ENCODE data around the gene CD101.

Gene CD101

GRCh38 chr1:117044217-117044616 is 42.7 kb downstream of the CD101 start:
- Mint-ChIP-seq H3K4me3 (no peak overlapping the region), H3K27ac (no peak overlapping the region), H3K27me3 (no peaks in the 10 kb centered on the region), H3K36me3 (ENCODE audit: low read depth) (peaks cover 7% of the 10 kb centered on the region), H3K9me3 (no peaks in the 10 kb centered on the region), H3K4me1 (ENCODE audit: low read depth) (peaks cover 17% of the 10 kb centered on the region)

- Mint-ChIP-seq H3K9me3 (no peaks in the 10 kb centered on the region), H3K36me3 (ENCODE audit: low read depth) (peaks cover 14% of the 10 kb centered on the region), H3K4me3 (no peak overlapping the region), H3K27ac (no peak overlapping the region), H3K4me1 (ENCODE audit: low read depth) (peaks cover 30% of the 10 kb centered on the region), H3K27me3 (no peaks in the 10 kb centered on the region)
Observed at GRCh38 chr1:117045644-117046043, 44.1 kb downstream of the CD101 start.

DNA sequence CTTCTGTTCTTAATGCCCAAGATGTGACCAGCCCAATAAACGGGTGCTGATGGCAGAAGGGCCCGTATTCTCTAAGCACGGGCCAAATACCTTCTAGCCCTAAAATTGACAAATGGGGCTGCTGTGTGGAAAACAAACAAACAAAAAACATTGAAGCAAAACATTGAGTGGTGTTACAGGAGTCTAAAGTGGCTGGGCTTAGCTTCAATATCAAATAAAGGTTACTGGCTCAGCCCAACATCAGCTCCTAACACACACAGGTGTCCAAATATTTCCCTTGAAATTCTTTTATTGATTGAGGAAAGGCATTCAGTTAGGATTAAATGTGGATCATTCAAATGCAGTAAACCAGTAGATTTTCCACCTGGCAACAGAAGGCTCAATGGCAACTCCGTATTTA is 45.2 kb downstream of the CD101 start:
- Mint-ChIP-seq H3K27me3 (no peaks in the 10 kb centered on the region), H3K36me3 (ENCODE audit: low read depth) (peaks cover 14% of the 10 kb centered on the region), H3K9me3 (no peaks in the 10 kb centered on the region), H3K4me1 (ENCODE audit: low read depth) (peaks cover 41% of the 10 kb centered on the region), H3K4me3 (no peak overlapping the region), H3K27ac (no peak overlapping the region)

DNA sequence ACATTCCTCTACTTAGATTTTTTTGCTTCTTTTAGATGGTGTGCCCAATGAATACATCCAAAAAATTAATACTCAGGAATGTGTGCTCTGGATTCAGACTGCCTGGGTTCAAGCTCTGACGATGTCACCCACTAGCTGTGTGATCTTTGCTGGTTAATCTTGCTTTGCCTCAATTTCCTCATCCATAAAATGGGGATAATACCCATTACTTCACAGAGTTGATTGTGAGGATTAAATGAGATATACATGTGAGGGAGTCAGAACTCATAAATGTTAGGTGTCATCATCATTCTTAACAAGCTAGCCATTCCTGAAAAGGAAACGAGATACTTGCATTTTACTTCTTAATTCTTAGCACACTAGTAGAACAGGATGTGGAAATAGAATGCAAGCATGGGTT is 45.7 kb downstream of the CD101 start:
- Mint-ChIP-seq H3K4me3 (no peak overlapping the region), H3K27me3 (no peaks in the 10 kb centered on the region), H3K4me1 (ENCODE audit: low read depth) (peaks cover 46% of the 10 kb centered on the region), H3K9me3 (no peaks in the 10 kb centered on the region), H3K36me3 (ENCODE audit: low read depth) (peaks cover 14% of the 10 kb centered on the region), H3K27ac (no peak overlapping the region)

GRCh38 chr1:117049857-117050256 is 48.3 kb downstream of the CD101 start:
- Mint-ChIP-seq H3K27ac (peak overlapping the region; percentile 78), H3K4me3 (no peak overlapping the region), H3K27me3 (no peaks in the 10 kb centered on the region), H3K9me3 (no peaks in the 10 kb centered on the region), H3K36me3 (ENCODE audit: low read depth) (peaks cover 19% of the 10 kb centered on the region), H3K4me1 (ENCODE audit: low read depth) (peaks cover 56% of the 10 kb centered on the region)

DNA sequence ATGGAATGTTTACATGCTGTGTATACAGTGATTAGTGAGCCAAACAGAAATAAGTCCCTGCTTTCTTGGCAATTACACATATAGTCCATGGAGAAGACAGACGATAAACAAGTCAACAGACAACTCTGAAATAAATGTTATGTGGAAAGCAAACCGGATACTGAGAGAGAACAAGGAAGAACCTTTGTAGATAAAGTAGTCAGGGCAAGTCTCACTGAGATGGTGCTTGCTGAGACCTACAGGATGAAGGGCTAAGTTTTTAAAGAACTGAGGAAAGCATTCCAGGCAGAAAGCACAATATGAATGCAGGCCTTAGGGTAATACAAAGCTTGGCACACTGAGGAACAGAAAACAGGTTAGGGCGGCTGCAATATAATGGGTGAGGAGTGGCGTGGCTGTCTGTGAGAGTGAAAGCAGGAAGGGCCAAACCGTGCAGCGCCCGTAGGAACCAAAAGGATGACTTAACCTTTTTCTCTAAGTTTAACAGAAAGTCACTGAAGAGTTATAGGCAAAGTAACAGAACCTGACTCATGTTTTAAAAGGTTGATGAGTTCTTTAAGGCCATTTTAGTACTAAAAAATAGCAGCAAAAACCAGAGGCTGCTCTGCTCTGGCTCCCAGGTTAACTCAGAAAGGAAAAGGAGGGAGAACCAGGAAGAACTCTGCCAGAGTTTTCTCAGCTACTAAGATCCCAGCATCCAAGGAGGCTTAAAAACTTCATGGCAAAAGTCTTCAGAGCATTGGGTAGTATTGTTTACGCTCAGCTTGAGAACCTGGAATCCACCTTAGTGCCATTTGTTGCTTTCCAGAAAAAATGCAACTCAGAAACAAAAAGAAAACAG is 49.9 kb downstream of the CD101 start:
- Mint-ChIP-seq H3K4me1 (ENCODE audit: low read depth) (peaks cover 62% of the 10 kb centered on the region), H3K9me3 (no peaks in the 10 kb centered on the region), H3K27ac (peak overlapping the region; percentile 68), H3K27me3 (no peaks in the 10 kb centered on the region), H3K4me3 (peak overlapping the region; percentile 67), H3K36me3 (ENCODE audit: low read depth) (peaks cover 19% of the 10 kb centered on the region)

DNA sequence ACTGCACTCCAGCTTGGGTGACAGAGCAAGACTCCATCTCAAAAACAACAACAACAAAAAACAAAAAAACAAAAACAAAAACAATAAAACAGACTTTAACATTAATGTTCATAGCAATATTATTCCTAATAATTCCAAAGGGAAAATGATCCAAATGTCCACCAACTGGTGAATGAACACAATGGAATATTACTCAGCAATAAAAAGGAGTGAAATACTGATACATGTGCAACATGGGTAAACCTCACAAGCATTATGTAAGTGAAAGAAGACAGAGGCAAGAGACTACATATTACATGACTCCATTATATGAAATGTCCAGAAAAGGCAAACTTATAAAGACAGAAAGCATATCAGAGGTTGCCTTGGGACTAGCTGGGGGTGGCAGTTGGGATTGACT is 52.5 kb downstream of the CD101 start:
- H3K9me3 Mint-ChIP-seq = no peaks in the 10 kb centered on the region
- no peak overlapping the region for H3K4me3 Mint-ChIP-seq
- no peaks in the 10 kb centered on the region for H3K27me3 Mint-ChIP-seq
- H3K4me1 Mint-ChIP-seq (ENCODE audit: low read depth) = peaks cover 62% of the 10 kb centered on the region
- peaks cover 13% of the 10 kb centered on the region for H3K36me3 Mint-ChIP-seq (ENCODE audit: low read depth)
- H3K27ac Mint-ChIP-seq = no peak overlapping the region

GRCh38 chr1:117058810-117059209 is 57.2 kb downstream of the CD101 start:
- Mint-ChIP-seq H3K9me3 (no peaks in the 10 kb centered on the region), H3K27me3 (no peaks in the 10 kb centered on the region), H3K4me1 (ENCODE audit: low read depth) (peaks cover 59% of the 10 kb centered on the region), H3K36me3 (ENCODE audit: low read depth) (peaks cover 4% of the 10 kb centered on the region), H3K27ac (no peak overlapping the region), H3K4me3 (no peak overlapping the region)

DNA sequence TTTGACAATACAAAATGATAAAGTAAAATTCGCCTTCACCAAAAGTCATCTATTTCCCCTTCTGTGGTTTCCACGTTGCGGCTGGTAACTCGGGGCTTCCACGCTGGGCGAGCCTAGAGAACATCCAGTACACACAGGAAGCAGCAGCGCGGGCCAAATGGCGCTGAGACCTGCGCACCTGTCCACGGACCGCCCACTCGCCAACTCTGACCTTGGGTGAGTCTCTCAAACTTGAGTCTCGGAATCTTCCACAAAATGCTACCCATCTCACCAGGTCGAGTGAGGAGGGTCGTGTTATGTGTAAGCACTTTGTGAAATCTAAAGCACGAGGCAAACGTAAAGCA is 57.7 kb downstream of the CD101 start:
- Mint-ChIP-seq H3K27ac (no peak overlapping the region), H3K4me1 (ENCODE audit: low read depth) (peaks cover 60% of the 10 kb centered on the region), H3K9me3 (no peaks in the 10 kb centered on the region), H3K27me3 (no peaks in the 10 kb centered on the region), H3K4me3 (no peak overlapping the region), H3K36me3 (ENCODE audit: low read depth) (peaks cover under 1% of the 10 kb centered on the region)

DNA sequence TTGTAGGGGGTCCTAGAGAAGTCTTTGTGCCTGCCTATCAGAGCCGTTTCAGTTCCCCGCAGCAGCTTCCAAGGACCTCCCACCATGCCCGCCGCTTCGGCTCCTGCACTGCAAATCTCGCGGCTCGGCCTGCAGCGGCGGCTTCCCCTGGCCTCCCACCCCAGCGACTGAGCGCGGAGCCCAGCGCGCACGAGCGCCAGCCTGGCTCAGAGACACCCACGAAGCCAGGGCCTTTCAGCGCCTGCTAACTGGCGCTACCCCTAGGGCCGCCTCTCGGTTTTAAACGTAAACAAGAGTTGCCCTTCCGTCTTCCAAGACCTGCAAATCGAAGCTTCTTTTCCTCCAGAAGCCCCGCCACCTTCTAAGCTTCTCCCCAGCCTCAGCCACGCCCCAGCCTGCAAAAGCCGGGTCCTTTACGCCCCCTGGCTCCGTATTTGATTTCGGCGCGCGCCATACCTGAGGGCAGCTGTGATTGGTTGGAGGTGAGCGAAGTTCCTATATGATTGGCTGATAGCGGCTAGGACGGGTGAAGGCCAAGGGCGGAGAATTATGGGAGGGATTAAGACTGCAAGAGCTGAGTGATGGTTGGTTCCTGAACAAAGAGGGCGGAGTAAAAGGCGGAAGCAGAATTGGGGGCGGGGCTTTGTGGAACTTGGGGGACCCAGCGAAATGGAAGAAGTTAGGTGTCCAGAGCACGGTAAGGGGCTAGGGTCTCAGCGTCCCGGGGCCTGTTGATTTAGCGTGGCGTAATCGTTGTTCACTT is 58.3 kb downstream of the CD101 start, which contains the start of gene TTF2:
Gene TTF2, plus strand, starts transcription at position 649 of the 763 bp plus-strand sequence. Its CDS starts 21 bp downstream, at position 670.
- Mint-ChIP-seq H3K4me1 (ENCODE audit: low read depth) (peaks cover 60% of the 10 kb centered on the region), H3K27ac (no peak within 1 kb of the TSS), H3K27me3 (no peaks in the 10 kb centered on the region), H3K9me3 (no peaks in the 10 kb centered on the region), H3K36me3 (ENCODE audit: low read depth) (no peaks in the 10 kb centered on the region), H3K4me3 (no peak within 1 kb of the TSS)

GRCh38 chr1:117060441-117061317 is 59.1 kb downstream of the CD101 start:
- Mint-ChIP-seq H3K36me3 (ENCODE audit: low read depth) (peaks cover 3% of the 10 kb centered on the region), H3K4me3 (no peak overlapping the region), H3K9me3 (no peaks in the 10 kb centered on the region), H3K4me1 (ENCODE audit: low read depth) (peaks cover 58% of the 10 kb centered on the region), H3K27ac (no peak overlapping the region), H3K27me3 (no peaks in the 10 kb centered on the region)

DNA sequence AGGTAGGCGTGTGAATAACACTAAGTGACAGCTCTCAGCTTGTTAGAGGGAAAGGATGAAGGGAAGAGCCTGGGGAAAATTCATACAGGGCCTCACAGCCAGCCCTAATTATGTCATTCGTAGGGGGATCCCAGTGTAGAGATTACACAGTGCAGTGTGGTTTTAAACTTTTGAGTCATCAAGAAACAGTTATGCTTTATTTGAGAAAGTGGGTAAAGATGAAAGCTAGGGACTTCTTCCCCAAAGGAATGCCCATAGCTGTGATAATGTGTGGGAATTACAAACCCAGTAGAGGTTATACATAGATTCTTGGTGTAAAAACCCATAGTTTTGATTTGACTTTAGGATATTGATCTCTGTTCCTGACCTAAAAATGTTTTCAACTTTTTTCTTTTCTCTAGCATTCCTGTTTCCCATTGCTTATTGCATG is 60.4 kb downstream of the CD101 start:
- H3K27me3 Mint-ChIP-seq = no peaks in the 10 kb centered on the region
- no peak overlapping the region for H3K4me3 Mint-ChIP-seq
- H3K36me3 Mint-ChIP-seq (ENCODE audit: low read depth) = peaks cover 16% of the 10 kb centered on the region
- no peak overlapping the region for H3K27ac Mint-ChIP-seq
- H3K9me3 Mint-ChIP-seq = no peaks in the 10 kb centered on the region
- H3K4me1 Mint-ChIP-seq (ENCODE audit: low read depth) = peaks cover 58% of the 10 kb centered on the region

DNA sequence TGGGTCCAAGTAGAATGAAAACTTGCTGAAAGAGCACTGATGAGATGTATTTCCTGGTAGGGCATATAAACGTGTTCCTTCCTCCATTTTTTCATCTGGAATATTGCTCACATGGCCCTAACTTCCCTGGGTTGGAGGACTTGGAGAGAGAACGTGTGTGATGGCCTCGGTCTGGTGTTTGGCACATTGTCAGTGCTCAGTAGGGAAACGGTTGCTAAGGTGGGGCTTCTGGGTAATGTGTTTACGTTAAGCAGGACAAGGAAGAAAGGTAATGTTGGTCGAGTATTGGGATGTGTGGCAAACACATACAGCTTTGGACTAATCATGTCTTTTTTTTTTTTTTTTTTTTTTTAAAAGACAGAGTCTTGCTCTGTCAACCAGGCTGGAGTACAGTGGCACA is 64.8 kb downstream of the CD101 start:
- Mint-ChIP-seq H3K27me3 (no peaks in the 10 kb centered on the region), H3K4me3 (no peak overlapping the region), H3K36me3 (ENCODE audit: low read depth) (peaks cover 51% of the 10 kb centered on the region), H3K27ac (no peak overlapping the region), H3K9me3 (no peaks in the 10 kb centered on the region), H3K4me1 (ENCODE audit: low read depth) (peaks cover 55% of the 10 kb centered on the region)

DNA sequence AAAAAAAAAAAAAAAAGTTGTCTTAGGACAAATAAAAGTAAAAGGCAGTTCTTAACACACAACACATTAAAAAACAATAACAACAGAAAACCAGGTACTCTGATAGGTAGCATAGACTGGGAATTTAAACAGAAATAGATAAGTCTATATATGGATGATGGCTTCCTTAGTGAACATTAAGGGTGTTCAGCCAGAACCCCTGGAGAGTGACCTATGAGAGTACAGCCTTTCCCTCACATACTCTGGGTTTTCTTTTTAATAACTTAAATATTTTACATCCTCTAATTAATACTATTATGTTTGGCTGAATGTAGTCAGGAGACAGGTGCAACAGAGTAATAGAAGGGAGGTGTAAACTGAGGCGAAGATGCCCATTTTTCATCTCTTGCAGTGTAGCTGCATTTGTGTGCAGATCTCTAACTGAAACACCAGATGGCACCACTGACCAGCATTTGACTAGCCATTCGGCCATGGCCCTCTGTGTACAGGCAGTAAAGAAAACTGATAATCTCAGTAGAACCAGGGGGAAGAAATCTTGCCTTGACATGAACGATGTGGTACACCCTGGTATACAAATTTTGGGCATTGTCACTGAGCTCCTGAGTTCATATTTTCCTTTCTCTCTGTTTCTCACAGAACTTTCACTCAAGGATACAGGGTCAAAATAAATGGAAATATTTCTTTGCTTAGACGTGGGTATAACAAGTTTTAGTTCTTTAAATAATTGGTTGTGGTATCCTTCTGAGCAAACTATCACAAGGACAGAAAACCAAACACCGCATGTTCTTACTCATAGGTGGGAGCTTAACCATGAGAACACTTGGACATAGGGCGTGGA is 66.2 kb downstream of the CD101 start:
- Mint-ChIP-seq H3K27me3 (no peaks in the 10 kb centered on the region), H3K4me1 (ENCODE audit: low read depth) (peaks cover 41% of the 10 kb centered on the region), H3K4me3 (no peak overlapping the region), H3K27ac (no peak overlapping the region), H3K9me3 (no peaks in the 10 kb centered on the region), H3K36me3 (ENCODE audit: low read depth) (peaks cover 60% of the 10 kb centered on the region)
